Jurkat, Clone E6-1 (cell line): ENCODE results near the gene DTX2. TPM values are rescaled to one million over a fixed set of nuclear protein-coding genes. Genes with fewer than 3 reads are reported as not detected.
A peak's percentile ranks its signal among the peaks of the same experiment; 100 is the strongest.
"Not testable (repeated sequence)": the region's sequence is repeated elsewhere in the genome, so short reads cannot be mapped to it uniquely, and the experiment has no call there.

Source experiments
- DNase-seq: peaks from one replicate; pipeline ENCODE4 v3.0.0-alpha.2; 2011; ENCODE audit warnings: low read depth, low spot score
- H3K4me3 ChIP-seq: 2 replicates; pipeline ENCODE4 v1.5.1; 2011; ENCODE audit warnings: mild to moderate bottlenecking, low read length, control low read depth, moderate library complexity
- polyA plus RNA-seq: library from polyadenylated mRNA; unstranded; fragments of >200 nt; gene quantifications from one replicate; pipeline ENCODE4 v1.2.1, GENCODE V29; 2012; ENCODE audit warnings: missing spikeins; ENCODE audit not compliant: insufficient read length, insufficient read depth

Gene DTX2
- polyA plus RNA-seq: 27.4 TPM

DNA sequence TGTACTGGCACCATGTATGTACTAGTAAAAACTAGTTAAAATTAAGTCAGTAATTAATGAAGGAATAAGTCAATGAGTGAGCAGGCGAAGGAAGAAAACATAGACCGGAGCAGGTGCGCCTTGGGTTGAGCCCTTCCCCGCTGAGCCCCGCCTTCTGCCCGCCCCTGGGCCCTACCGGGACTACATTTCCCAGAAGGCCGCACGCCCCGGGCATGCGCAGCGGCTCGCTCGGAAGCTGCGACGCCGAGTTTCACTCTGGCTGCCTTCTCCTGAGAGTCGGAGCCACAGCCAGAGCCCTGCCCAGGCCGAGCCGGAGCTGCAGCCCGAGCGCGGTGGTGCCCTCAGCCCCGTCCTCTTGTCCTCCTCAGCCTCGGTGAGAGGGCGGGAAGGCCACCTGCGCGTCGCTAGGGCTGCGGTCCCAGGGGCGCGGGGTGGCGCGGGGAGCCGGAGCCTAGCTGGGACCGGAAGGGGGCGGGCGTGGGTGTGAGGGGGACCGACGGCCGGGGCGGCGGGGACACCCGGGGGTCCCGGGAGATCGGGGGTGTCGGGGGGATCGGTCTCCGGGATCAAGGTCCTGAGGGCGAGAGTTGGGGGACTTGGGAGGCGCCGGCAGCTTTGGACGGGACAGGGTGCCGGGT lies at the start of gene DTX2:
Gene DTX2 (plus strand): TSS at position 246 of the 638 bp plus-strand sequence. CDS start 18,801 bp downstream, outside the sequence.
- not testable (repeated sequence) for DNase-seq
- H3K4me3 ChIP-seq: peak within 1 kb of the TSS; percentile 40

DNA sequence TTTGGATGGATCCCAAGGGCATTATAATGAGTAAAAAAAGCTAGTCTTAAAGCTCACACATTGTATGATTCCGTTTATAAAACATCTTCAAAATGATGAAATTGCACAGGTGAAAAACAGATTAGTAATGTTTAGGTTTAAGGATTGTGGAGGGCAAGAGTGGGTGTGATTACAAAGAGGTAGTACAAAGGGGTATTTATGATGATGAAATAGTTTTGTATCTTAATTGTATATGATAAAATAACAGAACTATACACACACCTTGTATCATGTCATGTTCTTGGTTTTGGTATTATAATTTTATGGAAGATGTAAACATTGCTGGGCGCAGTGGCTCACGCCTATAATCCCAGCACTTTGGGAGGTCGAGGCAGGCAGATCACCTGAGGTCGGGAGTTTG lies 49.3 kb upstream of the DTX2 start:
- H3K4me3 ChIP-seq: no peak overlapping the region
- no peak for DNase-seq

GRCh38 chr7:76417654-76418310 lies 43.7 kb upstream of the DTX2 start:
- H3K4me3 ChIP-seq, DNase-seq: not testable (repeated sequence)

GRCh38 chr7:76421097-76421496 lies 40.4 kb upstream of the DTX2 start:
- not testable (repeated sequence) for H3K4me3 ChIP-seq, DNase-seq

GRCh38 chr7:76423666-76424412 lies 37.7 kb upstream of the DTX2 start:
- DNase-seq: no peak

DNA sequence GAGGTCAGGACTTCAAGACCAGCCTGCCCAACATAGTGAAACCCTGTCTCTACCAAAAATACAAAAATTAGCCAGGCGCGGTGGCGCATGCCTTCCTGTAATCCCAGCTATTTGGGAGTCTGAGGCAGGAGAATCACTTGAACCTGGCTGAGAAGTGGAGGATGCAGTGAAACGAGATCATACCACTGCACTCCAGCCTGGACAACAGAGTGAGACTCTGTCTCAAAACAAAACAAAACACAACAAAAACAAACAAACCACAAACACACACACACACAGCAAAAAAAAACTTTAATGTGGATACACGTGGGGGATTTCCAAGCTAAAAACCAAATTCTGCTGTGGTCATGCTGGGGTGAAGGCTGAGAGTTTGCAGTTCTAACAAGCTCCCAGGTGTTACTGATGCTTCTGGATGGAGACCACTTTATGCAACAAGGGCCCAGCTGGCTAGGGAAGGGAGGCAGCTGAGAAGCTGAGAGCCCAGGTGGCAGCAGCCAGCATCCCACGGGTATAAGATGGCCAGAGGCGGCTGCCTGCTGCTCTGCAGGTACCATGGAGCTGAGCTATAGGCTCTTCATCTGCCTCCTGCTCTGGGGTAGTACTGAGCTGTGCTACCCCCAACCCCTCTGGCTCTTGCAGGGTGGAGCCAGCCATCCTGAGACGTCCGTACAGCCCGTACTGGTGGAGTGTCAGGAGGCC lies 36.9 kb upstream of the DTX2 start, which contains the start of gene ZP3:
Gene ZP3 (plus strand): TSS at position 538 of the 699 bp plus-strand sequence. CDS start 15 bp downstream, at position 553.
- no peak within 1 kb of the TSS for H3K4me3 ChIP-seq
- DNase-seq: peak; percentile 19

More at GRCh38 chr7:76423666-76424412, 37.7 kb upstream of the DTX2 start:
- H3K4me3 ChIP-seq: no peak overlapping the region

DNA sequence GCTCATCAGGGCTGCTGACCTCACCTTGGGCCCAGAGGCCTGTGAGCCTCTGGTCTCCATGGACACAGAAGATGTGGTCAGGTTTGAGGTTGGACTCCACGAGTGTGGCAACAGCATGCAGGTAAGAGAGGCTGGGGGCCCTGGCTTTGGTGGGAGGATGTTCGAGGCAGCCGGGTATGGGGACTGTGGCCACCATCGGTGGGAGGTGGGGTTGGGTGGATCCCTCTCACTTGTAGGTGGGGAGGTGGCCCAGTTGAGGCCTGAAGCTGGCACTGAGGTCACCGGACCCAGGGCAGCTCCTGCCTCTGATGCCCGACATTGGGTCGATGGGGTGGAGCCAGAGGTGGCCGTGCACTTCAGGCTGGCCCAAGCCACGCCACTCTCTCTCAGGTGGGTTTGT lies 36.4 kb upstream of the DTX2 start:
- no peak for DNase-seq

DNA sequence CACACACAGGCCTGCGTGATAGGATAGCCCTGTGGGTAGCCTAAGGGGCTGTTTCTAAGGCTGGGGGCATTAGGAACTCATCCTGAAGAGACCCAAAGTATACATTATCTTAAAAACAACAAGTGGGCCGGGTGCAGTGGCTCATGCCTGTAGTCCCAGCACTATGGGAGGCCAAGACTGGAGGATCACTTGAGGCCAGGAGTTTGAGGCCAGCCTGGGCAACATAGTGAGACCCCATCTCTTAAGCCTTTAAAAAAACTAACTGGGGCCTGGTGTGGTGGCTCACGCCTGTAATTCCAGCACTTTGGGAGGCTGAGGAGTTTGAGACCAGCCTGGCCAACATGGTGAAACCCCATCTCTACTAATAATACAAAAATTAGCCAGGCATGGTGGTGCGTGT lies 36.0 kb upstream of the DTX2 start:
- H3K4me3 ChIP-seq, DNase-seq: not testable (repeated sequence)

More for the DNA sequence above, 36.4 kb upstream of the DTX2 start:
- H3K4me3 ChIP-seq: no peak overlapping the region

- no peak for DNase-seq
- no peak overlapping the region for H3K4me3 ChIP-seq
Measured at GRCh38 chr7:76426246-76426645, 35.3 kb upstream of the DTX2 start.

DNA sequence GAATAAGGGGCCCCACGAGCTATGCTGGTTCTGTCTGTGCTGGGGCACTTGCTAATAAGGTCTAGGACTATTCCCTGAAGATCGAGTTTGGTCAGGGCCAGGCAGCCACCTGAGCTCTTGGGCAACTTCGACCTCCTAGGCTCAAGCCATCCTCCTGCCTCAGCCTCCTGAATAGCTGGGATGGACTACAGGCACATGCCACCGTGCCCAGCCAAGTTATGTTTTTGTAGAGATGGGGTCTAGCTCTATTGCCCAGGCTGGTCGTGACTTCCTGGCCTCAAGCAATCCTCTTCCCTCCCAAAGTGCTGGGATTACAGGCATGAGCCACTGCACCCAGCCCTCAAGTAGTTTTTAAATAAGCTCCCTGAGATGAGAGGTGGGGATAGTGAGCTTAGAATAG lies 33.9 kb upstream of the DTX2 start:
- DNase-seq: no peak
- H3K4me3 ChIP-seq: no peak overlapping the region

- DNase-seq: no peak
- H3K4me3 ChIP-seq: no peak overlapping the region
Measured at GRCh38 chr7:76428149-76428823, 33.2 kb upstream of the DTX2 start.

GRCh38 chr7:76428868-76429805 lies 32.4 kb upstream of the DTX2 start:
- no peak for DNase-seq
- H3K4me3 ChIP-seq: no peak overlapping the region

- DNase-seq: no peak
- no peak overlapping the region for H3K4me3 ChIP-seq
Measured at GRCh38 chr7:76430211-76430610, 31.3 kb upstream of the DTX2 start.

DNA sequence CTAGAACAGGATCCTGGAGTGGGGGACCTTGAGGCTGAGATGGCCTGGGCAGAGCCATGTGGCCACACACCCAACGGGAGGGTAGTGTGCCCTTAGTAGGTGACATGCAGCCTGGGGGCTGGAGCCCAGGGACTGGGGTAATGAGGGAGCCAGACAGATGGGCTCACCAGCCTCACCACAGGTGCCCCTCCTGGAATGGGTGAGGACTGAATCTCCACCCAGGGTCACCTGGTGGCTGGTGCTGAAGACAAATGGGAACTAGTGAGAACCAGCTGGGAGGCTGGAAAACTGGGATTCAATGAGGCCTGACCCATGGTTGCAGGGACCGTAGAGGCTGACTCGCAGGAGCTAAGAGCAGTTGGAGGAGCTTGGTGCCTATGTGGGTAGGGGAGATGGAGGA lies 30.7 kb upstream of the DTX2 start:
- DNase-seq: no peak
- H3K4me3 ChIP-seq: no peak overlapping the region

DNA sequence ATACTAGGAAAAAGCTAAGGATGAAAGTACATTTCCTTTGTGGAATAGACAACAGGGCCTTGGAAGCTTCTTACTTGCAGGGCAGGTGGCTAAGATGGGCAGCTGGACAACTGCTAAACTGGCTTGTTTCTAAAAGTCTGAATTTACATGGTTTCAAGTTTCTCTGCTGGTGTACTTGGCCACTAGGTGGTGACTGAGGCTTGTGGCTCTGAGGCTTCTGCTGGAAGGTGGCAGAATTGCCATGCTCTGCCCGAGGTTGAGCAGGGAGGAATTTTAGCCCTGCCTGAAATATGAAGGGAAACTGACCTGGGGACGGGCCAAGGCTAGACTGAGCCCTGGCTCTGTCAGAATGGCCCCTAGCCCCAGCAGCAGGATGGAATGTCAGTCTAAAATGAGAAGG lies 23.6 kb upstream of the DTX2 start:
- DNase-seq: peak; percentile 67

GRCh38 chr7:76439120-76439888 lies 22.2 kb upstream of the DTX2 start:
- DNase-seq, H3K4me3 ChIP-seq: not testable (repeated sequence)

More for the DNA sequence above, 23.6 kb upstream of the DTX2 start:
- not testable (repeated sequence) for H3K4me3 ChIP-seq

DNA sequence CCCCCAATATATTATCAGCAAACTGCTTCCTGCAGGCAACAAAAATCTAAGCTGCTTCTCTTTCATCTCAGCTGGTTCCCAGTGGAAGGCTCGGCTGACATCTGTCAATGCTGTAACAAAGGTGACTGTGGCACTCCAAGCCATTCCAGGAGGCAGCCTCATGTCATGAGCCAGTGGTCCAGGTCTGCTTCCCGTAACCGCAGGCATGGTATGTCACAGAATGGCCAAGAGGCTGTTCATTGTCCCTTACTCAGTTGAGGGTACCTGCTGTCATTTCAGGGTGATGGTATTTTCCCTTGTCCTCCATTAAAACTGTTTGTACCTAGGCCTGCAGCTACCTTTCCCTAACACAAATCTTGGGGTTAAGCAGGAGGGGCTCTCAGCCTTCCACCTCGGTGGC lies 21.1 kb upstream of the DTX2 start:
- H3K4me3 ChIP-seq, DNase-seq: not testable (repeated sequence)
